HepG2 (cell line): Measurements from ENCODE around the gene SPINDOC. TPM values are rescaled to one million over a fixed set of nuclear protein-coding genes. Genes with fewer than 3 reads are reported as not detected.
A peak's percentile ranks its signal among the peaks of the same experiment; 100 is the strongest.

Experiments used
- HES4 ChIP-seq: sonication (generic); formaldehyde crosslinking; IDR thresholded peaks from 2 replicates; pipeline ENCODE4 v1.9.0; 2021; ENCODE audit warnings: mild to moderate bottlenecking, missing genetic modification reagents, borderline replicate concordance
- KDM5B ChIP-seq: sonication (generic); formaldehyde crosslinking; IDR thresholded peaks from 2 replicates; pipeline ENCODE4 v1.4.0; 2020; ENCODE audit warnings: missing genetic modification reagents, mild to moderate bottlenecking, borderline replicate concordance
- KLF15 ChIP-seq: sonication (generic); formaldehyde crosslinking; IDR thresholded peaks from 2 replicates; pipeline ENCODE4 v1.8.1; 2023; ENCODE audit warnings: borderline replicate concordance, mild to moderate bottlenecking, inconsistent platforms, missing genetic modification reagents, mixed read lengths
- NCOA1 ChIP-seq: sonication (generic); formaldehyde crosslinking; IDR thresholded peaks from 2 replicates; pipeline ENCODE4 v1.9.0; 2021; ENCODE audit warnings: missing genetic modification reagents
- POLR2AphosphoS2 ChIP-seq: IDR thresholded peaks from 2 replicates; pipeline ENCODE4 v1.6.1; 2011; ENCODE audit warnings: low read depth, low read length, improper control_type of control experiment
- RELA ChIP-seq: sonication (generic); formaldehyde crosslinking; IDR thresholded peaks from 2 replicates; pipeline ENCODE4 v1.4.0; 2020; ENCODE audit warnings: missing genetic modification reagents
- RORA ChIP-seq: sonication (generic); formaldehyde crosslinking; IDR thresholded peaks from 2 replicates; pipeline ENCODE4 v1.5.0; 2020; ENCODE audit warnings: mild to moderate bottlenecking, missing genetic modification reagents, moderate library complexity
- TARDBP ChIP-seq: sonication (generic); formaldehyde crosslinking; IDR thresholded peaks from 2 replicates; pipeline ENCODE4 v1.8.0; 2022; ENCODE audit warnings: mild to moderate bottlenecking, missing genetic modification reagents
- ZBTB21 ChIP-seq: sonication (generic); formaldehyde crosslinking; IDR thresholded peaks from 2 replicates; pipeline ENCODE4 v1.4.0; 2020; ENCODE audit warnings: missing genetic modification reagents
- ZNF251 ChIP-seq: sonication (generic); formaldehyde crosslinking; IDR thresholded peaks from 2 replicates; pipeline ENCODE4 v1.9.0; 2021; ENCODE audit warnings: mild to moderate bottlenecking, missing genetic modification reagents
- ZNF549 ChIP-seq: sonication (generic); formaldehyde crosslinking; IDR thresholded peaks from 2 replicates; pipeline ENCODE4 v1.5.0; 2020; ENCODE audit warnings: missing genetic modification reagents
- ZNF570 ChIP-seq: sonication (generic); formaldehyde crosslinking; IDR thresholded peaks from 2 replicates; pipeline ENCODE4 v1.4.0; 2020; ENCODE audit warnings: mild to moderate bottlenecking, missing genetic modification reagents, borderline replicate concordance
- polyA plus RNA-seq, 8 experiments: library from polyadenylated mRNA; depleted of rRNA in 3 of 8; stranded (reverse) in 7 of 8; unstranded in 1 of 8; fragments of >200 nt; fragmentation: Illumina TruSeq in 4 of 8; extraction: Trizol in 4 of 8; gene quantifications; 2 replicates each; pipeline versions ENCODE4 v1.2.1 to v1.2.3, GENCODE V29; 2011 to 2016; ENCODE audit warnings: low read depth in 4 of 8, missing spikeins in 1 of 8, mixed read lengths in 1 of 8; ENCODE audit not compliant: insufficient read depth in 1 of 8
- total RNA-seq, 5 experiments: library from RNA; depleted of rRNA; stranded (reverse); fragments of >200 nt; fragmentation: Illumina TruSeq; extraction: Trizol; gene quantifications; 2 replicates each; pipeline ENCODE4 v1.2.3, GENCODE V29; 2016; ENCODE audit warnings: low read depth in 1 of 5
- TF ChIP-seq, protein P1 (sequence below): sonication (generic); formaldehyde crosslinking; IDR thresholded peaks from 2 replicates; pipeline ENCODE4; 2020; ENCODE audit warnings: missing genetic modification reagents, mild to moderate bottlenecking, borderline replicate concordance
- TF ChIP-seq, protein P2 (sequence below): sonication (generic); formaldehyde crosslinking; IDR thresholded peaks from 2 replicates; pipeline ENCODE4 v1.4.0; 2020; ENCODE audit warnings: missing genetic modification reagents; ENCODE audit errors: not compliant biosample characterization
- TF ChIP-seq, protein P3 (sequence below): sonication (generic); formaldehyde crosslinking; IDR thresholded peaks from 2 replicates; pipeline ENCODE4 v1.4.0; 2020; ENCODE audit warnings: missing genetic modification reagents, borderline replicate concordance
- TF ChIP-seq, protein P4 (sequence below): sonication (generic); formaldehyde crosslinking; IDR thresholded peaks from 2 replicates; pipeline ENCODE4 v1.8.1; 2023; ENCODE audit warnings: mild to moderate bottlenecking, missing genetic modification reagents, borderline replicate concordance
- TF ChIP-seq, protein P5 (sequence below): IDR thresholded peaks from 2 replicates; pipeline ENCODE4 v1.6.1; 2012; ENCODE audit warnings: inconsistent platforms
- TF ChIP-seq, protein P6 (sequence below): sonication (generic); formaldehyde crosslinking; conservative IDR thresholded peaks from 2 replicates; pipeline ENCODE4 v1.8.1; 2023; ENCODE audit warnings: missing genetic modification reagents
- TF ChIP-seq, protein P7 (sequence below): IDR thresholded peaks from 2 replicates; pipeline ENCODE4 v1.6.1; 2016; ENCODE audit warnings: missing biosample characterization, missing genetic modification reagents, low read depth

Gene SPINDOC
- total and polyA plus RNA-seq, 2 of the 13 experiments (the other 11 are each of a cell fraction or from before 2014, with no cell fraction given) = 21.4 to 29.9 TPM

DNA sequence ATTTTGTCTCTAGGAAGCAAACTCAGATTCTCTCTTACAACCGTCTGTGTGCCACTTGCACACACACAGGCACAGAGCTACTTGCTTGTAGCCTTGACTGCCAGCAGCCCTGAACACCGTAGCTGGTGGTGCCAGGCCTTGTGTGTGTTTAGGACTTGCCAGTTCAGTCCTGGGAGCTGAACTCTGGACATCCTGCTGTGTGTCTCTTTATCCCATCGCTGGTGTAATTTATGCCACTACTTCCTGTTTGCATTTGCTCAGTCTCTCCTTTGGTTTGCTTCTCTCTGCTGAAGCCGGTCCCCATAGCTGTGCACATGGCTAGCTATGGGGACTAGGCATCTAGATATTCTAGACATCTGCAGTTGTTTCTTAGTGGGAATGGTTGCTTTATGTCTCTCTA, 49.7 kb downstream of the SPINDOC start (continued):
- TF ChIP-seq KDM5B (no peak), ZNF251 (CRISPR knock-in tag) (no peak), NCOA1 (CRISPR knock-in tag) (no peak), HES4 (CRISPR knock-in tag) (no peak), TARDBP (no peak), KLF15 (CRISPR knock-in tag) (no peak), RORA (CRISPR knock-in tag) (no peak), ZNF549 (no peak), ZNF570 (CRISPR knock-in tag) (no peak), POLR2AphosphoS2 (no peak), RELA (CRISPR knock-in tag) (no peak), ZBTB21 (CRISPR knock-in tag) (no peak)
- TF ChIP-seq, protein P1, sequence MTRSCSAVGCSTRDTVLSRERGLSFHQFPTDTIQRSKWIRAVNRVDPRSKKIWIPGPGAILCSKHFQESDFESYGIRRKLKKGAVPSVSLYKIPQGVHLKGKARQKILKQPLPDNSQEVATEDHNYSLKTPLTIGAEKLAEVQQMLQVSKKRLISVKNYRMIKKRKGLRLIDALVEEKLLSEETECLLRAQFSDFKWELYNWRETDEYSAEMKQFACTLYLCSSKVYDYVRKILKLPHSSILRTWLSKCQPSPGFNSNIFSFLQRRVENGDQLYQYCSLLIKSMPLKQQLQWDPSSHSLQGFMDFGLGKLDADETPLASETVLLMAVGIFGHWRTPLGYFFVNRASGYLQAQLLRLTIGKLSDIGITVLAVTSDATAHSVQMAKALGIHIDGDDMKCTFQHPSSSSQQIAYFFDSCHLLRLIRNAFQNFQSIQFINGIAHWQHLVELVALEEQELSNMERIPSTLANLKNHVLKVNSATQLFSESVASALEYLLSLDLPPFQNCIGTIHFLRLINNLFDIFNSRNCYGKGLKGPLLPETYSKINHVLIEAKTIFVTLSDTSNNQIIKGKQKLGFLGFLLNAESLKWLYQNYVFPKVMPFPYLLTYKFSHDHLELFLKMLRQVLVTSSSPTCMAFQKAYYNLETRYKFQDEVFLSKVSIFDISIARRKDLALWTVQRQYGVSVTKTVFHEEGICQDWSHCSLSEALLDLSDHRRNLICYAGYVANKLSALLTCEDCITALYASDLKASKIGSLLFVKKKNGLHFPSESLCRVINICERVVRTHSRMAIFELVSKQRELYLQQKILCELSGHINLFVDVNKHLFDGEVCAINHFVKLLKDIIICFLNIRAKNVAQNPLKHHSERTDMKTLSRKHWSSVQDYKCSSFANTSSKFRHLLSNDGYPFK (CRISPR knock-in tag) = no peak
- TF ChIP-seq, protein P2, sequence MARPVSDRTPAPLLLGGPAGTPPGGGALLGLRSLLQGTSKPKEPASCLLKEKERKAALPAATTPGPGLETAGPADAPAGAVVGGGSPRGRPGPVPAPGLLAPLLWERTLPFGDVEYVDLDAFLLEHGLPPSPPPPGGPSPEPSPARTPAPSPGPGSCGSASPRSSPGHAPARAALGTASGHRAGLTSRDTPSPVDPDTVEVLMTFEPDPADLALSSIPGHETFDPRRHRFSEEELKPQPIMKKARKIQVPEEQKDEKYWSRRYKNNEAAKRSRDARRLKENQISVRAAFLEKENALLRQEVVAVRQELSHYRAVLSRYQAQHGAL (CRISPR knock-in tag) = no peak
- TF ChIP-seq, protein P3, sequence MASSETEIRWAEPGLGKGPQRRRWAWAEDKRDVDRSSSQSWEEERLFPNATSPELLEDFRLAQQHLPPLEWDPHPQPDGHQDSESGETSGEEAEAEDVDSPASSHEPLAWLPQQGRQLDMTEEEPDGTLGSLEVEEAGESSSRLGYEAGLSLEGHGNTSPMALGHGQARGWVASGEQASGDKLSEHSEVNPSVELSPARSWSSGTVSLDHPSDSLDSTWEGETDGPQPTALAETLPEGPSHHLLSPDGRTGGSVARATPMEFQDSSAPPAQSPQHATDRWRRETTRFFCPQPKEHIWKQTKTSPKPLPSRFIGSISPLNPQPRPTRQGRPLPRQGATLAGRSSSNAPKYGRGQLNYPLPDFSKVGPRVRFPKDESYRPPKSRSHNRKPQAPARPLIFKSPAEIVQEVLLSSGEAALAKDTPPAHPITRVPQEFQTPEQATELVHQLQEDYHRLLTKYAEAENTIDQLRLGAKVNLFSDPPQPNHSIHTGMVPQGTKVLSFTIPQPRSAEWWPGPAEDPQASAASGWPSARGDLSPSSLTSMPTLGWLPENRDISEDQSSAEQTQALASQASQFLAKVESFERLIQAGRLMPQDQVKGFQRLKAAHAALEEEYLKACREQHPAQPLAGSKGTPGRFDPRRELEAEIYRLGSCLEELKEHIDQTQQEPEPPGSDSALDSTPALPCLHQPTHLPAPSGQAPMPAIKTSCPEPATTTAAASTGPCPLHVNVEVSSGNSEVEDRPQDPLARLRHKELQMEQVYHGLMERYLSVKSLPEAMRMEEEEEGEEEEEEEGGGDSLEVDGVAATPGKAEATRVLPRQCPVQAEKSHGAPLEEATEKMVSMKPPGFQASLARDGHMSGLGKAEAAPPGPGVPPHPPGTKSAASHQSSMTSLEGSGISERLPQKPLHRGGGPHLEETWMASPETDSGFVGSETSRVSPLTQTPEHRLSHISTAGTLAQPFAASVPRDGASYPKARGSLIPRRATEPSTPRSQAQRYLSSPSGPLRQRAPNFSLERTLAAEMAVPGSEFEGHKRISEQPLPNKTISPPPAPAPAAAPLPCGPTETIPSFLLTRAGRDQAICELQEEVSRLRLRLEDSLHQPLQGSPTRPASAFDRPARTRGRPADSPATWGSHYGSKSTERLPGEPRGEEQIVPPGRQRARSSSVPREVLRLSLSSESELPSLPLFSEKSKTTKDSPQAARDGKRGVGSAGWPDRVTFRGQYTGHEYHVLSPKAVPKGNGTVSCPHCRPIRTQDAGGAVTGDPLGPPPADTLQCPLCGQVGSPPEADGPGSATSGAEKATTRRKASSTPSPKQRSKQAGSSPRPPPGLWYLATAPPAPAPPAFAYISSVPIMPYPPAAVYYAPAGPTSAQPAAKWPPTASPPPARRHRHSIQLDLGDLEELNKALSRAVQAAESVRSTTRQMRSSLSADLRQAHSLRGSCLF (CRISPR knock-in tag) = no peak
- TF ChIP-seq, protein P4, sequence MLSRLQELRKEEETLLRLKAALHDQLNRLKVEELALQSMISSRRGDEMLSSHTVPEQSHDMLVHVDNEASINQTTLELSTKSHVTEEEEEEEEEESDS (CRISPR knock-in tag) = no peak
- TF ChIP-seq, protein P5, sequence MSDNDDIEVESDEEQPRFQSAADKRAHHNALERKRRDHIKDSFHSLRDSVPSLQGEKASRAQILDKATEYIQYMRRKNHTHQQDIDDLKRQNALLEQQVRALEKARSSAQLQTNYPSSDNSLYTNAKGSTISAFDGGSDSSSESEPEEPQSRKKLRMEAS = peak; percentile 52
- TF ChIP-seq, protein P6, sequence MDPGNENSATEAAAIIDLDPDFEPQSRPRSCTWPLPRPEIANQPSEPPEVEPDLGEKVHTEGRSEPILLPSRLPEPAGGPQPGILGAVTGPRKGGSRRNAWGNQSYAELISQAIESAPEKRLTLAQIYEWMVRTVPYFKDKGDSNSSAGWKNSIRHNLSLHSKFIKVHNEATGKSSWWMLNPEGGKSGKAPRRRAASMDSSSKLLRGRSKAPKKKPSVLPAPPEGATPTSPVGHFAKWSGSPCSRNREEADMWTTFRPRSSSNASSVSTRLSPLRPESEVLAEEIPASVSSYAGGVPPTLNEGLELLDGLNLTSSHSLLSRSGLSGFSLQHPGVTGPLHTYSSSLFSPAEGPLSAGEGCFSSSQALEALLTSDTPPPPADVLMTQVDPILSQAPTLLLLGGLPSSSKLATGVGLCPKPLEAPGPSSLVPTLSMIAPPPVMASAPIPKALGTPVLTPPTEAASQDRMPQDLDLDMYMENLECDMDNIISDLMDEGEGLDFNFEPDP (CRISPR knock-in tag) = no peak
- TF ChIP-seq, protein P7, sequence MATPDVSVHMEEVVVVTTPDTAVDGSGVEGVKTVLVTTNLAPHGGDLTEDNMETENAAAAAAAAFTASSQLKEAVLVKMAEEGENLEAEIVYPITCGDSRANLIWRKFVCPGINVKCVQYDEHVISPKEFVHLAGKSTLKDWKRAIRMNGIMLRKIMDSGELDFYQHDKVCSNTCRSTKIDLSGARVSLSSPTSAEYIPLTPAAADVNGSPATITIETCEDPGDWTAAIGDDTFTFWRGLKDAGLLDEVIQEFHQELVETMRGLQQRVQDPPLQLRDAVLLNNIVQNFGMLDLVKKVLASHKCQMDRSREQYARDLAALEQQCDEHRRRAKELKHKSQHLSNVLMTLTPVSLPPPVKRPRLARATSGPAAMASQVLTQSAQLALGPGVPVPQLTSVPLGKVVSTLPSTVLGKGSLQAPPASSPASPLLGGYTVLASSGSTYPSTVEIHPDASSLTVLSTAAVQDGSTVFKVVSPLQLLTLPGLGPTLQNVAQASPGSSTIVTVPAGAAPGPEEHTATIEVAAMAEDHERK (CRISPR knock-in tag) = no peak
